AG04450 (cell line): Measurements from ENCODE around the gene IRAK2. TPM values are rescaled to one million over a fixed set of nuclear protein-coding genes. Genes with fewer than 3 reads are reported as not detected.

Experiments
- CTCF ChIA-PET: fragments of 300-600, 350-600 bp; formaldehyde crosslinking; extraction: SDS; loops from one replicate; lab custom pipeline; 2022; ENCODE audit warnings: antibody characterized with exemption, inconsistent platforms; lab: Charles Lee
- POLR2A ChIA-PET: fragments of 350-600 bp; formaldehyde crosslinking; extraction: SDS; loops from one replicate; lab custom pipeline; 2021; ENCODE audit warnings: antibody characterized with exemption, inconsistent platforms; lab: Yijun Ruan, JAX
- DNase-seq: peaks from one replicate; pipeline ENCODE4 v3.0.0-alpha.2; 2011; ENCODE audit warnings: low read depth, low spot score
- H3K27ac ChIP-seq: one replicate; pipeline ENCODE4 v1.5.1; 2012; ENCODE audit warnings: low read depth, low read length, control low read depth
- H3K27me3 ChIP-seq: one replicate; pipeline ENCODE4 v1.6.0; 2012; ENCODE audit warnings: low read length; ENCODE audit not compliant: control insufficient read depth, insufficient read depth
- H3K4me3 ChIP-seq: 2 replicates; pipeline ENCODE4 v1.5.1; 2011; ENCODE audit warnings: mild to moderate bottlenecking, low read depth, low read length, control low read depth
- H3K9me3 ChIP-seq: 2 replicates; pipeline ENCODE4 v1.5.1; 2012; ENCODE audit warnings: low read length; ENCODE audit not compliant: control insufficient read depth, insufficient read depth
- polyA plus RNA-seq: library from polyadenylated mRNA; depleted of rRNA; stranded (reverse); fragments of >200 nt; gene quantifications from 2 replicates; pipeline ENCODE4 v1.2.3, GENCODE V29; 2011
- TF ChIP-seq, protein P1 (sequence below): IDR thresholded peaks from 2 replicates; pipeline ENCODE4 v1.5.1; 2011; ENCODE audit warnings: low read depth, low read length, control low read depth, inconsistent platforms

The IRAK2 gene
- polyA plus RNA-seq, 1 experiment, result 7.6 TPM

- Histone ChIP-seq H3K9me3 (no peaks in the 10 kb centered on the region), H3K27me3 (no peaks in the 10 kb centered on the region), H3K27ac (no peak overlapping the region), H3K4me3 (no peak overlapping the region)
- ChIA-PET POLR2A (no interaction called here), CTCF (no interaction called here)
- TF ChIP-seq, protein P1, sequence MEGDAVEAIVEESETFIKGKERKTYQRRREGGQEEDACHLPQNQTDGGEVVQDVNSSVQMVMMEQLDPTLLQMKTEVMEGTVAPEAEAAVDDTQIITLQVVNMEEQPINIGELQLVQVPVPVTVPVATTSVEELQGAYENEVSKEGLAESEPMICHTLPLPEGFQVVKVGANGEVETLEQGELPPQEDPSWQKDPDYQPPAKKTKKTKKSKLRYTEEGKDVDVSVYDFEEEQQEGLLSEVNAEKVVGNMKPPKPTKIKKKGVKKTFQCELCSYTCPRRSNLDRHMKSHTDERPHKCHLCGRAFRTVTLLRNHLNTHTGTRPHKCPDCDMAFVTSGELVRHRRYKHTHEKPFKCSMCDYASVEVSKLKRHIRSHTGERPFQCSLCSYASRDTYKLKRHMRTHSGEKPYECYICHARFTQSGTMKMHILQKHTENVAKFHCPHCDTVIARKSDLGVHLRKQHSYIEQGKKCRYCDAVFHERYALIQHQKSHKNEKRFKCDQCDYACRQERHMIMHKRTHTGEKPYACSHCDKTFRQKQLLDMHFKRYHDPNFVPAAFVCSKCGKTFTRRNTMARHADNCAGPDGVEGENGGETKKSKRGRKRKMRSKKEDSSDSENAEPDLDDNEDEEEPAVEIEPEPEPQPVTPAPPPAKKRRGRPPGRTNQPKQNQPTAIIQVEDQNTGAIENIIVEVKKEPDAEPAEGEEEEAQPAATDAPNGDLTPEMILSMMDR, result no peak
- no peak for DNase-seq
Measured at GRCh38 chr3:10229576-10229975, 64.9 kb downstream of the IRAK2 start.

DNA sequence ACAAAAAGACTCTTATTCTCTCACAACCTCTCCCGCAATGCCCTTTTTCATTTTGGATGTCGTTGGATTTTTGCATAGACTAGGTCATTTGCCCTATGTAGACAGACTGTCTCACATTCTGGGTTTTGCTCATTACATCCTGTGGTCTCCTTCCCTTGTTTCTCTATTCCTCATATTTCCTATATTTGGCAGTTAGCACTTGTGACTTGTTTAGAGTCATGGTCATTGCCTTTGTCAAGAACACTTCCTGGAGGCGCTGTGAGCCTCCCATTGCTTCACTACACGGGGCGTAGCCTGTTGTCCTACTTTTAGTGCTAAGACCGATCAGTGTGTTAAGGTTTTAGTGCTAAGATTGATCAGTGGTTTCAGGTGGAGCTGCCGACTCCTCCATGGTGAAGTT lies 67.4 kb downstream of the IRAK2 start:
- POLR2A ChIA-PET, result no interaction called here
- CTCF ChIA-PET, result interaction anchor here (0.8 to 1.8 kb wide), 2 partner anchors 39 to 300 kb away, joined by 4 to 5 read pairs; no protein-coding TSS in a partner anchor

GRCh38 chr3:10233988-10234387 lies 69.3 kb downstream of the IRAK2 start:
- Histone ChIP-seq H3K27ac (no peak overlapping the region), H3K9me3 (no peaks in the 10 kb centered on the region), H3K27me3 (no peaks in the 10 kb centered on the region), H3K4me3 (no peak overlapping the region)
- no peak for DNase-seq
- TF ChIP-seq, protein P1, result no peak
- ChIA-PET CTCF (no interaction called here), POLR2A (no interaction called here)

More for the DNA sequence above, 67.4 kb downstream of the IRAK2 start:
- Histone ChIP-seq H3K27ac (no peak overlapping the region), H3K27me3 (no peaks in the 10 kb centered on the region), H3K4me3 (no peak overlapping the region), H3K9me3 (no peaks in the 10 kb centered on the region)
- no peak for DNase-seq
- TF ChIP-seq, protein P1, result no peak

- no peak overlapping the region for H3K4me3 ChIP-seq
- no peaks in the 10 kb centered on the region for H3K27me3 ChIP-seq
- POLR2A ChIA-PET, result no interaction called here
- no peak for DNase-seq
- TF ChIP-seq, protein P1, result no peak
- CTCF ChIA-PET, result no interaction called here
- H3K9me3 ChIP-seq, result no peaks in the 10 kb centered on the region
- no peak overlapping the region for H3K27ac ChIP-seq
Measured at GRCh38 chr3:10234526-10235230, 70.0 kb downstream of the IRAK2 start.

DNA sequence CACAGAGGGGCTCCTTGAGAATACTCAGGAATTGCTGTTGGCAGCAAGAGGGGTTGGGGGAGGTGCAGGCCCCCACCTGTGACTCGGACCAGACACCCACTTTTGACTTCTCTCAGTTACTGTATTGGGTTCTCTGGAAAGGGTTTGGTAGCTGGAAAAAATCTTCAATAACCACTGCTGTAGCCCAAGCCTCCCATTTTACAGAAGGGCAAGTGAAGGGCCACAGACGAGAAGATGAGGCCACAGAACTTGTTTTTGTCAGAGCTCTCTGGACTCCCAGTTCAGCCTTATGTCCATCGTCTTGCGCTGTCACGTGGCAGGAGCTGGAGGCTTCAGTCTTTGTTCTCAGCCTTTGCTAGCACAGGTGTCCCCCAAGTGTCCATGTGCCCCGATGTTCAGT lies 70.8 kb downstream of the IRAK2 start:
- ChIA-PET CTCF (no interaction called here), POLR2A (interaction anchor here (0.6 kb wide), 1 partner anchor 44 kb away, joined by 4 read pairs; no protein-coding TSS in a partner anchor)
- TF ChIP-seq, protein P1, result no peak
- no peaks in the 10 kb centered on the region for H3K27me3 ChIP-seq
- no peak overlapping the region for H3K27ac ChIP-seq
- no peaks in the 10 kb centered on the region for H3K9me3 ChIP-seq
- no peak overlapping the region for H3K4me3 ChIP-seq
- DNase-seq, result no peak
